ENCODE data around the gene MKLN1. TPM values are rescaled to one million over a fixed set of nuclear protein-coding genes. Genes with fewer than 3 reads are reported as not detected.
A peak's percentile ranks its signal among the peaks of the same experiment; 100 is the strongest.

The MKLN1 gene
- total and polyA plus RNA-seq, 5 donors from 2014 or later: 24.5 to 58.9 (median 34.8) TPM

- Mint-ChIP-seq H3K36me3 (no peaks in the 10 kb centered on the region), H3K4me1 (peaks cover 5 to 10% (median 8%) of the 10 kb centered on the region in 4 donors), H3K4me3 (no peak overlapping the region), H3K27ac (no peak overlapping the region), H3K27me3 (no peaks in the 10 kb centered on the region), H3K9me3 (no peaks in the 10 kb centered on the region)
- Histone ChIP-seq H3K4me1 (ENCODE audit: control insufficient read depth, insufficient read depth, low read length, poor library complexity, severe bottlenecking) (peaks cover 5% of the 10 kb centered on the region), H3K27ac (ENCODE audit: insufficient read depth, low read length, poor library complexity, severe bottlenecking) (no peak overlapping the region), H3K27me3 (ENCODE audit: control insufficient read depth, insufficient read depth, low read length) (no peaks in the 10 kb centered on the region), H3K4me3 (ENCODE audit: low read depth, low read length) (no peak overlapping the region), H3K9me3 (ENCODE audit: control insufficient read depth in 2 of 2, low read length in 2 of 2) (no peaks in the 10 kb centered on the region), H3K36me3 (ENCODE audit: control insufficient read depth, insufficient read depth, low read length) (no peaks in the 10 kb centered on the region)
- DNase-seq (no peak), ATAC-seq (ENCODE audit: low read depth in 2 of 2) (no peak)
Observed at GRCh38 chr7:131521651-131522163, 194.0 kb downstream of the MKLN1 start.

GRCh38 chr7:131522325-131522930 lies 194.8 kb downstream of the MKLN1 start:
- peaks cover 5 to 10% (median 8%) of the 10 kb centered on the region in 4 donors for H3K4me1 Mint-ChIP-seq
- peaks cover 5% of the 10 kb centered on the region for H3K27me3 Mint-ChIP-seq
- ATAC-seq (ENCODE audit: low read depth in 2 of 2) (peak; percentile 28 to 31), DNase-seq (peak in 1 of 3 donors; percentile 70)
- H3K36me3 Mint-ChIP-seq: no peaks in the 10 kb centered on the region
- no peaks in the 10 kb centered on the region for H3K9me3 Mint-ChIP-seq
- H3K4me3 Mint-ChIP-seq: peak overlapping the region in 1 of 4 donors; percentile 75
- Histone ChIP-seq H3K4me3 (ENCODE audit: low read depth, low read length) (peak overlapping the region; percentile 76), H3K27me3 (ENCODE audit: control insufficient read depth, insufficient read depth, low read length) (no peaks in the 10 kb centered on the region), H3K27ac (ENCODE audit: insufficient read depth, low read length, poor library complexity, severe bottlenecking) (no peak overlapping the region), H3K9me3 (ENCODE audit: control insufficient read depth in 2 of 2, low read length in 2 of 2) (no peaks in the 10 kb centered on the region), H3K4me1 (ENCODE audit: control insufficient read depth, insufficient read depth, low read length, poor library complexity, severe bottlenecking) (peaks cover 5% of the 10 kb centered on the region), H3K36me3 (ENCODE audit: control insufficient read depth, insufficient read depth, low read length) (no peaks in the 10 kb centered on the region)
- H3K27ac Mint-ChIP-seq: peak overlapping the region in 1 of 3 donors; percentile 9

- H3K4me1 ChIP-seq (ENCODE audit: control insufficient read depth, insufficient read depth, low read length, poor library complexity, severe bottlenecking): peaks cover 5% of the 10 kb centered on the region
- H3K36me3 ChIP-seq (ENCODE audit: control insufficient read depth, insufficient read depth, low read length): no peaks in the 10 kb centered on the region
- no peaks in the 10 kb centered on the region for H3K27me3 ChIP-seq (ENCODE audit: control insufficient read depth, insufficient read depth, low read length)
- H3K4me3 ChIP-seq (ENCODE audit: low read depth, low read length): no peak overlapping the region
- Mint-ChIP-seq H3K9me3 (no peaks in the 10 kb centered on the region), H3K36me3 (no peaks in the 10 kb centered on the region), H3K4me3 (no peak overlapping the region), H3K27ac (no peak overlapping the region), H3K4me1 (peaks cover 5 to 10% (median 8%) of the 10 kb centered on the region in 4 donors), H3K27me3 (peaks cover 7% of the 10 kb centered on the region)
- H3K9me3 ChIP-seq (ENCODE audit: control insufficient read depth in 2 of 2, low read length in 2 of 2): no peaks in the 10 kb centered on the region
- H3K27ac ChIP-seq (ENCODE audit: insufficient read depth, low read length, poor library complexity, severe bottlenecking): no peak overlapping the region
- DNase-seq: no peak
- no peak for ATAC-seq (ENCODE audit: low read depth in 2 of 2)
Observed at GRCh38 chr7:131524115-131524514, 196.4 kb downstream of the MKLN1 start.

- ATAC-seq (ENCODE audit: low read depth in 2 of 2) (no peak), DNase-seq (no peak)
- no peaks in the 10 kb centered on the region for H3K36me3 Mint-ChIP-seq
- H3K36me3 ChIP-seq (ENCODE audit: control insufficient read depth, insufficient read depth, low read length): no peaks in the 10 kb centered on the region
- no peak overlapping the region for H3K4me3 ChIP-seq (ENCODE audit: low read depth, low read length)
- H3K9me3 Mint-ChIP-seq: no peaks in the 10 kb centered on the region
- H3K27me3 ChIP-seq (ENCODE audit: control insufficient read depth, insufficient read depth, low read length): no peaks in the 10 kb centered on the region
- no peak overlapping the region for H3K27ac ChIP-seq (ENCODE audit: insufficient read depth, low read length, poor library complexity, severe bottlenecking)
- H3K4me1 ChIP-seq (ENCODE audit: control insufficient read depth, insufficient read depth, low read length, poor library complexity, severe bottlenecking): peaks cover 5% of the 10 kb centered on the region
- no peak overlapping the region for H3K27ac Mint-ChIP-seq
- peaks cover 7% of the 10 kb centered on the region for H3K27me3 Mint-ChIP-seq
- H3K9me3 ChIP-seq (ENCODE audit: control insufficient read depth in 2 of 2, low read length in 2 of 2): no peaks in the 10 kb centered on the region
- no peak overlapping the region for H3K4me3 Mint-ChIP-seq
- peaks cover 5 to 10% (median 8%) of the 10 kb centered on the region in 4 donors for H3K4me1 Mint-ChIP-seq
Observed at GRCh38 chr7:131524703-131525102, 197.0 kb downstream of the MKLN1 start.

- no peak for ATAC-seq (ENCODE audit: low read depth in 2 of 2)
- Mint-ChIP-seq H3K4me1 (peaks cover 5 to 10% (median 8%) of the 10 kb centered on the region in 4 donors), H3K9me3 (no peaks in the 10 kb centered on the region), H3K27me3 (peaks cover 7% of the 10 kb centered on the region), H3K4me3 (no peak overlapping the region), H3K27ac (peak overlapping the region in 1 of 3 donors; percentile 28), H3K36me3 (no peaks in the 10 kb centered on the region)
- Histone ChIP-seq H3K9me3 (ENCODE audit: control insufficient read depth in 2 of 2, low read length in 2 of 2) (no peaks in the 10 kb centered on the region), H3K36me3 (ENCODE audit: control insufficient read depth, insufficient read depth, low read length) (no peaks in the 10 kb centered on the region), H3K27ac (ENCODE audit: insufficient read depth, low read length, poor library complexity, severe bottlenecking) (no peak overlapping the region), H3K27me3 (ENCODE audit: control insufficient read depth, insufficient read depth, low read length) (no peaks in the 10 kb centered on the region), H3K4me3 (ENCODE audit: low read depth, low read length) (no peak overlapping the region), H3K4me1 (ENCODE audit: control insufficient read depth, insufficient read depth, low read length, poor library complexity, severe bottlenecking) (peaks cover 5% of the 10 kb centered on the region)
- no peak for DNase-seq
Observed at GRCh38 chr7:131525820-131526219, 198.1 kb downstream of the MKLN1 start.

GRCh38 chr7:131527456-131527855 lies 199.8 kb downstream of the MKLN1 start:
- ATAC-seq (ENCODE audit: low read depth in 2 of 2): no peak
- Histone ChIP-seq H3K9me3 (ENCODE audit: control insufficient read depth in 2 of 2, low read length in 2 of 2) (no peaks in the 10 kb centered on the region), H3K27ac (ENCODE audit: insufficient read depth, low read length, poor library complexity, severe bottlenecking) (no peak overlapping the region), H3K36me3 (ENCODE audit: control insufficient read depth, insufficient read depth, low read length) (no peaks in the 10 kb centered on the region), H3K27me3 (ENCODE audit: control insufficient read depth, insufficient read depth, low read length) (no peaks in the 10 kb centered on the region), H3K4me1 (ENCODE audit: control insufficient read depth, insufficient read depth, low read length, poor library complexity, severe bottlenecking) (peaks cover 4% of the 10 kb centered on the region), H3K4me3 (ENCODE audit: low read depth, low read length) (no peak overlapping the region)
- Mint-ChIP-seq H3K27me3 (peaks cover 7% of the 10 kb centered on the region), H3K9me3 (no peaks in the 10 kb centered on the region), H3K4me1 (peaks cover 3 to 7% (median 6%) of the 10 kb centered on the region in 4 donors), H3K4me3 (no peak overlapping the region), H3K27ac (no peak overlapping the region), H3K36me3 (no peaks in the 10 kb centered on the region)
- no peak for DNase-seq

GRCh38 chr7:131529179-131529578 lies 201.5 kb downstream of the MKLN1 start:
- H3K9me3 ChIP-seq (ENCODE audit: control insufficient read depth in 2 of 2, low read length in 2 of 2): no peaks in the 10 kb centered on the region
- Mint-ChIP-seq H3K9me3 (no peaks in the 10 kb centered on the region), H3K27ac (no peak overlapping the region), H3K36me3 (no peaks in the 10 kb centered on the region), H3K4me3 (no peak overlapping the region), H3K27me3 (peaks cover 7% of the 10 kb centered on the region), H3K4me1 (no peaks in the 10 kb centered on the region)
- H3K27me3 ChIP-seq (ENCODE audit: control insufficient read depth, insufficient read depth, low read length): no peaks in the 10 kb centered on the region
- no peaks in the 10 kb centered on the region for H3K36me3 ChIP-seq (ENCODE audit: control insufficient read depth, insufficient read depth, low read length)
- H3K4me3 ChIP-seq (ENCODE audit: low read depth, low read length): no peak overlapping the region
- H3K27ac ChIP-seq (ENCODE audit: insufficient read depth, low read length, poor library complexity, severe bottlenecking): no peak overlapping the region
- no peak for ATAC-seq (ENCODE audit: low read depth in 2 of 2)
- no peak for DNase-seq
- H3K4me1 ChIP-seq (ENCODE audit: control insufficient read depth, insufficient read depth, low read length, poor library complexity, severe bottlenecking): no peaks in the 10 kb centered on the region

- H3K27ac Mint-ChIP-seq: no peak overlapping the region
- peaks cover 7% of the 10 kb centered on the region for H3K27me3 Mint-ChIP-seq
- no peak for DNase-seq
Observed at GRCh38 chr7:131529617-131530016, 201.9 kb downstream of the MKLN1 start.

More at GRCh38 chr7:131529617-131530016, 201.9 kb downstream of the MKLN1 start:
- no peak overlapping the region for H3K27ac ChIP-seq (ENCODE audit: insufficient read depth, low read length, poor library complexity, severe bottlenecking)
- Mint-ChIP-seq H3K9me3 (no peaks in the 10 kb centered on the region), H3K4me3 (no peak overlapping the region), H3K36me3 (no peaks in the 10 kb centered on the region), H3K4me1 (no peaks in the 10 kb centered on the region)
- no peaks in the 10 kb centered on the region for H3K4me1 ChIP-seq (ENCODE audit: control insufficient read depth, insufficient read depth, low read length, poor library complexity, severe bottlenecking)
- no peaks in the 10 kb centered on the region for H3K27me3 ChIP-seq (ENCODE audit: control insufficient read depth, insufficient read depth, low read length)
- ATAC-seq (ENCODE audit: low read depth in 2 of 2): no peak
- H3K9me3 ChIP-seq (ENCODE audit: control insufficient read depth in 2 of 2, low read length in 2 of 2): no peaks in the 10 kb centered on the region
- no peak overlapping the region for H3K4me3 ChIP-seq (ENCODE audit: low read depth, low read length)
- H3K36me3 ChIP-seq (ENCODE audit: control insufficient read depth, insufficient read depth, low read length): no peaks in the 10 kb centered on the region
